Esophagus muscularis mucosa (tissue), 4 donors: ENCODE data around the gene PSMA1. TPM values are rescaled to one million over a fixed set of nuclear protein-coding genes. Genes with fewer than 3 reads are reported as not detected.
"Not testable (repeated sequence)": the region's sequence is repeated elsewhere in the genome, so short reads cannot be mapped to it uniquely, and the experiment has no call there.

ENCODE experiments used
- DNase-seq: peaks from one replicate; pipeline ENCODE4 v3.0.0-alpha.2; 2017; ENCODE audit errors: extremely low spot score
- H3K27ac ChIP-seq, 4 donors: fragments of 200-600 bp; sonication (generic); replicated peaks in 1 of 4; 1 replicate in 3 of 4; 2 replicates in 1 of 4; pipeline ENCODE4 v1.5.1; 2016 to 2019; ENCODE audit warnings: mild to moderate bottlenecking in 1 of 4
- H3K27me3 ChIP-seq, 4 donors: fragments of 200-600 bp; sonication (generic); one replicate each; pipeline versions ENCODE4 v1.5.1 to v1.6.0; 2016 to 2019
- H3K36me3 ChIP-seq, 4 donors: fragments of 200-600 bp; sonication (generic); one replicate each; pipeline ENCODE4 v1.5.1; 2016 to 2019
- H3K4me1 ChIP-seq, 4 donors: fragments of 200-600 bp; sonication (generic); one replicate each; pipeline ENCODE4 v1.5.1; 2016 to 2019
- H3K4me3 ChIP-seq, 4 donors: fragments of 200-600 bp; sonication (generic); 1 replicate in 2 of 4; 2 replicates in 2 of 4; pipeline ENCODE4 v1.5.1; 2016 to 2019; ENCODE audit warnings: mild to moderate bottlenecking in 4 of 4, moderate library complexity in 1 of 4
- H3K9me3 ChIP-seq, 4 donors: fragments of 200-600 bp; sonication (generic); 1 replicate in 3 of 4; 2 replicates in 1 of 4; pipeline ENCODE4 v1.5.1; 2016 to 2019
- EP300 ChIP-seq: sonication (generic); formaldehyde crosslinking; IDR thresholded peaks from one replicate; pipeline ENCODE4 v1.6.1; 2017; ENCODE audit warnings: antibody characterized with exemption
- POLR2A ChIP-seq: fragments of 450-650 bp; IDR thresholded peaks from one replicate; pipeline ENCODE4 v1.6.1; 2017; ENCODE audit warnings: antibody characterized with exemption, moderate library complexity, mild to moderate bottlenecking, low read depth
- POLR2AphosphoS5 ChIP-seq, 2 donors: sonication (generic); formaldehyde crosslinking; IDR thresholded peaks; one replicate each; pipeline ENCODE4 v1.6.1; 2017; ENCODE audit warnings: antibody characterized with exemption in 2 of 2
- WGBS: methylation state at CpG from one replicate; pipeline ENCODE4 v1.1.5; 2018; 5-methylcytosine and 5-hydroxymethylcytosine counted together
- intact Hi-C: fragments of 100-400 bp; cut with DNase I; formaldehyde crosslinking; loops from one replicate; pipeline ENCODE4 v1.15.1; 2023
- total RNA-seq, 4 donors: library from RNA; depleted of rRNA; stranded (reverse); fragments of >200 nt; gene quantifications; one replicate each; pipeline versions ENCODE4 v1.1.0 to v1.2.1, GENCODE V29; 2016
- TF ChIP-seq, protein P1 (sequence below), 3 experiments: fragments of 200-600 bp in 2 of 3; fragments of 450-650 bp in 1 of 3; sonication (generic) in 2 of 3; IDR thresholded peaks; one replicate each; pipeline ENCODE4 v1.5.1; 2017 to 2019; ENCODE audit warnings: antibody characterized with exemption in 3 of 3, mild to moderate bottlenecking in 2 of 3, moderate library complexity in 1 of 3

The PSMA1 gene
- 100 to 1,000 TPM in 3 of 4 donors, 10 to 100 TPM in 1; 96.0 to 118 (median 110) TPM for total RNA-seq

DNA sequence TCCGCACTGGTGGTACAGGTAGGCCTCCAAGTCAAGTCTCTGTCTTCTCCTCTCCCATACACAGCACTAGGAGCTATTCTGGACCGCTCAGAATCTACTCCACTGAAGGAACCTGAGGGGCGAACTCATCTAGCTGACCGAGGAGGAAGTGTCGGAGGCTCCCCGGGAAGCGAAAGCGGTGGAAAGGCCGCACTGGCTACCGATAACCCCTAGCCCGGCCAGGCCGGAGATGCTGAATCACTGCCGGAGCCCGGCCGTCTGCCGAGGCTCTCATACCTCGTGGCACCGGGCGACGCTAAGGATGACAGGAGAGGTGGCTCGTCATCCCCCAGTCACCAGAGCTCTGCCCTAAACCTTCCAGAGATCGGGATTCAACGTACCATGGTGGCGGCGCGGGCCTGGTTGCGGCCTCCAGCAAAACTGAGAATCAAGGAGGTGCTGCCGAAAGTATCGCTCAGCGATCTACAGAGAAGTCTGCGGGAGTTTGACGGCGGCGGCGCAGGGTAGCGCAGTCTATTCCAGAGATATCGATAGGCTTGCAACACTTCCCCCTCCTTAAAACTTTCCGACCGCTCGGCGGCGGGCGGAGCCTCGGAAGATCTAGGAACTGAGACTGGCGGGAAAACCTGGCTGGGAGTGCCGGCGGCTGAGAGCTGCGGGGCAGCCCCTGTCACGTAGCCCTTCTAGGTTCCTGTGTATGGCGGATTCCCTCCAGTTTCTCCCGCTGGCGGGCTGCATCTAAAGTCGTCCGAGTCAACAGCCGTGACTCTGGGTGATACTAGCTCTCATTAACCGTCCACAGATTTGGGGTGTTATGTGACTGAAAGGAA, at the start of gene PSMA1:
PSMA1 (minus strand) TSS at position 470 of the 830 bp plus-strand sequence; CDS start at position 383, 87 bp downstream.
- TF ChIP-seq EP300 (no peak), POLR2AphosphoS5 (IDR thresholded peaks at IDR 0.05) (peak; percentile 88 to 94)
- TF ChIP-seq, protein P1, sequence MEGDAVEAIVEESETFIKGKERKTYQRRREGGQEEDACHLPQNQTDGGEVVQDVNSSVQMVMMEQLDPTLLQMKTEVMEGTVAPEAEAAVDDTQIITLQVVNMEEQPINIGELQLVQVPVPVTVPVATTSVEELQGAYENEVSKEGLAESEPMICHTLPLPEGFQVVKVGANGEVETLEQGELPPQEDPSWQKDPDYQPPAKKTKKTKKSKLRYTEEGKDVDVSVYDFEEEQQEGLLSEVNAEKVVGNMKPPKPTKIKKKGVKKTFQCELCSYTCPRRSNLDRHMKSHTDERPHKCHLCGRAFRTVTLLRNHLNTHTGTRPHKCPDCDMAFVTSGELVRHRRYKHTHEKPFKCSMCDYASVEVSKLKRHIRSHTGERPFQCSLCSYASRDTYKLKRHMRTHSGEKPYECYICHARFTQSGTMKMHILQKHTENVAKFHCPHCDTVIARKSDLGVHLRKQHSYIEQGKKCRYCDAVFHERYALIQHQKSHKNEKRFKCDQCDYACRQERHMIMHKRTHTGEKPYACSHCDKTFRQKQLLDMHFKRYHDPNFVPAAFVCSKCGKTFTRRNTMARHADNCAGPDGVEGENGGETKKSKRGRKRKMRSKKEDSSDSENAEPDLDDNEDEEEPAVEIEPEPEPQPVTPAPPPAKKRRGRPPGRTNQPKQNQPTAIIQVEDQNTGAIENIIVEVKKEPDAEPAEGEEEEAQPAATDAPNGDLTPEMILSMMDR (IDR thresholded peaks at IDR 0.05) = peak; percentile 40 to 75 (median 53)
- peak; percentile 98 for DNase-seq
- no peaks in the 10 kb centered on the region for H3K27me3 ChIP-seq
- H3K4me1 ChIP-seq = peaks cover 13 to 25% (median 23%) of the 10 kb centered on the region in 4 donors
- H3K27ac ChIP-seq = peak within 1 kb of the TSS; percentile 84 to 89 (median 88)
- H3K9me3 ChIP-seq = no peaks in the 10 kb centered on the region
- intact Hi-C loops = loop anchor here (2.0 kb wide), 1 partner anchor 371 kb away; no protein-coding TSS in a partner anchor
- WGBS = 0% methylated on average over 29 of the region's 56 CpGs
- peak within 1 kb of the TSS; percentile 78 to 86 (median 79) for H3K4me3 ChIP-seq
- H3K36me3 ChIP-seq = peaks cover 15 to 33% (median 25%) of the 10 kb centered on the region in 4 donors

DNA sequence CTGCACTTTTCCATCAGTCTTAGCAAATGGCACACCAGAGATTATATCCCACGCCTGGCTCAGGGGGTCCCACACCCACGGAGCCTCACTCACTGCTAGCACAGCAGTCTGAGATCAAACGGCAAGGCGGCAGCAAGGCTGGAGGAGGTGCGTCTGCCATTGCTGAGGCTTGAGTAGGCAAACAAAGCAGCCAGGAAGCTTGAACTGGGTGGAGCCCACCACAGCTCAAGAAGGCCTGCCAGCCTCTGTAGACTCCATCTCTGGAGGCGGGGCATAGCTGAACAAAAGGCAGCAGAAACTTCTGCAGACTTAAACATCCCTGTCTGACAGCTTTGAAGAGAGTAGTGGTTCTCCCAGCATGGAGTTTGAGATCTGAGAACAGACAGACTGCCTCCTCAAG, 49.3 kb upstream of the PSMA1 start:
- H3K36me3 ChIP-seq, H3K27ac ChIP-seq, H3K27me3 ChIP-seq, intact Hi-C loops, H3K4me1 ChIP-seq, DNase-seq, H3K4me3 ChIP-seq, H3K9me3 ChIP-seq: not testable (repeated sequence)
- WGBS = 90% methylated on average over 4 of the region's 6 CpGs

DNA sequence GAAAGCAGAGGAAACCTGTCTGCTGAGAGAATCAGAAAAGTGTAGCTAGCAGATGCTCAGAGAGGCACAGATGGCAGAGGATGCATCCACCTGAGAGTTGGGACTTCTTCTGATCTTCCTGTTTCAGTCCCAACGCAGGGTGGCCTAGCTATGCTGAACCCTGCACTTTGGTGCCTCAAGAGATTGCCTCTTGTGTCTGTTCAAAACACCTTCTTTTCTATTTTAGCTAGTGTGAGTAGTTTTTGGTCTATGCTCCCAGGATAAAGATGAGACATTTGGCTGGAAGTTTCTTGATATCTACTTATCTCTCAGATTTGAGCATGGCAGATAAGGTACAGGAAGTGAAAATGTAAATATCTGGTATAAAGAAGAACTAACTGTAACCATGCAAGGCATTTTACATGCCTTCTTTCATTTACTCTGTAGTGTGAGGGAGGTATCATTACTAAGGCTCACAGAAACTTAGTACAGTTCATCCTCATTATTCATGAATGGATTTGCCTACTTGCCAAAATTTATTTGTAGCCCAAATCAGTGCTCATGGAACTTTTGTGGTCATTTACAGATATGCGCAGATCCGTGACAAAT, 47.0 kb upstream of the PSMA1 start:
- no peak overlapping the region for H3K4me3 ChIP-seq
- DNase-seq = no peak
- TF ChIP-seq, protein P1 (IDR thresholded peaks at IDR 0.05) = no peak
- no peak for TF ChIP-seq EP300
- TF ChIP-seq POLR2A = no peak
- TF ChIP-seq POLR2AphosphoS5 (IDR thresholded peaks at IDR 0.05) = no peak
- H3K27me3 ChIP-seq = no peaks in the 10 kb centered on the region
- no peaks in the 10 kb centered on the region for H3K4me1 ChIP-seq
- H3K27ac ChIP-seq = no peak overlapping the region
- no peaks in the 10 kb centered on the region for H3K9me3 ChIP-seq
- H3K36me3 ChIP-seq = no peaks in the 10 kb centered on the region
- WGBS = 85% methylated on average over 3 of the region's 3 CpGs
- intact Hi-C loops = no loop called here

DNA sequence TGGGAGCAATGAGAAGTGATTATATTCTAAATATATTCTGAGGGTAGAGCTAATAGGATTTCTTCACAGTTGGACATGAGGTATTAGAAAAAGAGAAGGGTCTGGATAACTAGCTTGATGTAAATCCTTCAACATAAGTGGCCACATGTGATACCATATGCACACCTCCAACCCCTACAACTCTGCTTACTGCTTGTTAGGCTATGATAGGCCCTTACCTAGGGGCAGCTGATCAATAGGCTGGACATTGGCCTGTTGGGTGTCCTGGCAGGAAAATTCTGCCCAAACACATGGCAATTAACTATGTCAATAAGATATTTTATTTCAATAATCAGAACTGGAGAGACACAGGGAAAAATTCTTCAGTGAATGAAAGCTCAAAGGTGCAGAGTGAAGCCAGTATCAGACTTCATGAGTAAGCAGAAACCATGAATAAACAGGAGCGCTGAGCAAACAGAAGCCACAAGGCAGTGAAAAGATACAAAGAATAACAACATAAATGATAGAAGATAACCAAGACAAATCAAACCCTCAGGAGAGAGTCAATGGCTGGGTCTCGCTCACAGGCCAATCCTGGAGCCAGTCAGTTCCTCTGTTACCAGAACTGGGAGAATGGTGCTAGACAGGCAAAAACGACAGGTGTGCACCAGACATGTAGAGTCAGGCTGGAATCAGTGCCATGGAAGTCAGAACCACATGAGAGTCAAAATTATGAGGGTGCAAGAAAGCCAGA, 46.3 kb upstream of the PSMA1 start:
- intact Hi-C loops = no loop called here
- no peaks in the 10 kb centered on the region for H3K9me3 ChIP-seq
- no peaks in the 10 kb centered on the region for H3K36me3 ChIP-seq
- H3K4me1 ChIP-seq = no peaks in the 10 kb centered on the region
- H3K27me3 ChIP-seq = no peaks in the 10 kb centered on the region
- no peak for DNase-seq
- TF ChIP-seq POLR2AphosphoS5 (IDR thresholded peaks at IDR 0.05) = no peak
- TF ChIP-seq POLR2A = no peak
- TF ChIP-seq, protein P1 (IDR thresholded peaks at IDR 0.05) = no peak
- TF ChIP-seq EP300 = no peak
- no peak overlapping the region for H3K27ac ChIP-seq
- no peak overlapping the region for H3K4me3 ChIP-seq
- WGBS = 93% methylated on average over 3 of the region's 3 CpGs

DNA sequence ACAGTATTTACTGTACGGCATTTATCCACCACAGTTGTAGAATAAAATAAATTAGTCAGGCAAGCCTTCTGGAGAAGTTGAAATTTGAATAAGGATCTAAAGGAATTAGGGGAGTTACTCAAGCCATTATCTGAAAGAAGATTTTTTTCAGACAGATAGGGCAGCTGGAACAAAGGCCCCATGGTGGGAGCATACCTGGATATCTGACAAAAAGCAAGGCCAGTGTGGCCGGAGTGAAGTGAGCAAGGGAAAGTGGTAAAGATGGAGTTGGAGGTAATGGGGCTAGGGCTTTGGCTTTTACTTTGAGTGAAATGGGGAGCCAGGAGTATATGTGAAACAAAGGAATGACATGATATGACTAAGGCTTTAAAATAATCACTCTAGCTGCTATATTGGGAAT, 45.7 kb upstream of the PSMA1 start:
- no peaks in the 10 kb centered on the region for H3K9me3 ChIP-seq
- TF ChIP-seq, protein P1 (IDR thresholded peaks at IDR 0.05) = no peak
- TF ChIP-seq POLR2AphosphoS5 (IDR thresholded peaks at IDR 0.05) (no peak), EP300 (no peak), POLR2A (no peak)
- H3K27me3 ChIP-seq = no peaks in the 10 kb centered on the region
- no peak overlapping the region for H3K4me3 ChIP-seq
- no peaks in the 10 kb centered on the region for H3K4me1 ChIP-seq
- intact Hi-C loops = no loop called here
- H3K27ac ChIP-seq = no peak overlapping the region
- no peaks in the 10 kb centered on the region for H3K36me3 ChIP-seq
- DNase-seq = no peak
- 95% methylated on average over 2 of the region's 2 CpGs for WGBS
